ENCODE results near the gene GAS1. TPM values are rescaled to one million over a fixed set of nuclear protein-coding genes. Genes with fewer than 3 reads are reported as not detected.

The GAS1 gene
- total and polyA plus RNA-seq, 10 of the 15 experiments (the other 5 are each of a cell fraction or from before 2014, with no cell fraction given) = not detected

GRCh38 chr9:86966852-86967511 lies 19.7 kb upstream of the GAS1 start:
- no peak overlapping the region for H3K27ac ChIP-seq (ENCODE audit: control insufficient read depth, insufficient read depth)
- H3K79me2 ChIP-seq (ENCODE audit: control insufficient read depth, insufficient read depth, low read length) = no peaks in the 10 kb centered on the region
- no peaks in the 10 kb centered on the region; a peak in 1 of 4 replicates for H3K27me3 ChIP-seq (replicated peaks in 1 of 2; ENCODE audit: control insufficient read depth in 2 of 2, insufficient read depth in 2 of 2, low read length in 1 of 2)
- POLR2A ChIA-PET = no interaction called here
- no TSS peak for BruUV-seq (replicated peaks)
- FAIRE-seq (no peak), DNase-seq (ENCODE audit: low read depth, low spot score) (no peak), ATAC-seq (no peak)
- RAD21 ChIA-PET (ENCODE audit: unreplicated experiment) = no interaction called here
- no peak overlapping the region for H2AFZ ChIP-seq (ENCODE audit: control insufficient read depth, low read depth, low read length)
- H3K4me3 ChIP-seq = no peak overlapping the region
- H3K9me3 ChIP-seq (replicated peaks; ENCODE audit: control insufficient read depth, insufficient read depth, low read length) = no peaks in the 10 kb centered on the region
- no peak overlapping the region for H3K4me2 ChIP-seq (ENCODE audit: control insufficient read depth, insufficient read depth)
- CTCF ChIA-PET = no interaction called here
- 31% methylated on average over 10 of the region's 10 CpGs for WGBS (ENCODE audit: insufficient coverage, insufficient replicate concordance, low lambda C conversion rate, missing lambda C conversion rate)
- in situ Hi-C loops (cut with MboI) (no loop called here), intact Hi-C loops (cut with micrococcal nuclease; ENCODE audit: unreplicated experiment) (no loop called here)
- H3K4me1 ChIP-seq (ENCODE audit: control insufficient read depth, insufficient read depth, low read length) = no peaks in the 10 kb centered on the region
- no peaks in the 10 kb centered on the region for H4K20me1 ChIP-seq (ENCODE audit: control insufficient read depth, insufficient read depth)
- no peak overlapping the region for H3K9ac ChIP-seq (ENCODE audit: control insufficient read depth, insufficient read depth, low read length)
- H3K36me3 ChIP-seq (ENCODE audit: control insufficient read depth in 2 of 2, insufficient read depth in 2 of 2, low read length in 1 of 2) = no peaks in the 10 kb centered on the region
- SMC1A ChIA-PET (ENCODE audit: uncharacterized antibody, unreplicated experiment) = no interaction called here
- no peak for TF ChIP-seq PAX5 (IDR thresholded peaks at IDR 0.05; ENCODE audit: borderline replicate concordance, low read depth, low read length)
- no peak for TF ChIP-seq ZNF217 (IDR thresholded peaks at IDR 0.05)
- no peak for TF ChIP-seq SUPT20H (IDR thresholded peaks at IDR 0.05; ENCODE audit: borderline replicate concordance, control insufficient read depth, low read depth, low read length)
- no peak for TF ChIP-seq ZZZ3 (IDR thresholded peaks at IDR 0.05; ENCODE audit: control insufficient read depth, insufficient read length, low read depth)
- TF ChIP-seq POLR2AphosphoS5 (IDR thresholded peaks at IDR 0.05; ENCODE audit: low read length) = no peak
- TF ChIP-seq ELK1 (IDR thresholded peaks at IDR 0.05; ENCODE audit: low read depth, low read length) = no peak
